ENCODE results near the gene ATAD1.

The ATAD1 gene

DNA sequence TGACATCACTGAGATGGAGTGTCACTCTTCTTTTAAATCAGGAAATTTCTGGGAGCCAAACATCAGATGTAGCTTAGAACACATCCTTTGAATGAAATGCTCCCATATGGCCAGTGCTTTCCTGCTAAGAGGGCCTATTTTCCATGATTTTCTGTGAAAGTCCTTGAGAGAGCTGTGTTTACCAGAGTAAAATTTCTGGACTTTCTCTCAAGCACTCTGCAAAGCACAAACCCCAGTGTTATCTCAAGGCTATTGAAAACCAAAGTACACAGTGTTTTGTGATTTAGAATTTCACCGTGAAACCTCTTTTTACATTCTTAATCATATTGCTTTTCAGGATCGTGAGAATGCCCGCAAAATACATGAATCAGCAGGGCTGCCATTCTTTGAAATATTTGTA is 104.3 kb downstream of the ATAD1 start:
- Histone ChIP-seq H3K36me3 (ENCODE audit: control insufficient read depth, insufficient read depth, low read length) (peaks cover 4% of the 10 kb centered on the region), H3K9me3 (ENCODE audit: control insufficient read depth, low read length) (no peaks in the 10 kb centered on the region), H3K4me1 (ENCODE audit: control insufficient read depth, insufficient read depth, low read length, poor library complexity, severe bottlenecking) (no peaks in the 10 kb centered on the region), H3K27ac (ENCODE audit: low read depth, low read length, severe bottlenecking) (no peak overlapping the region), H3K4me3 (ENCODE audit: extremely low read depth, insufficient read depth, low read length, poor library complexity, severe bottlenecking) (no peak overlapping the region)
- 95% methylated on average over 3 of the region's 3 CpGs; no CpG with 5 or more reads in 1 of the 2 experiments for WGBS, 2 experiments (ENCODE audit: insufficient coverage in 2 of 2)

DNA sequence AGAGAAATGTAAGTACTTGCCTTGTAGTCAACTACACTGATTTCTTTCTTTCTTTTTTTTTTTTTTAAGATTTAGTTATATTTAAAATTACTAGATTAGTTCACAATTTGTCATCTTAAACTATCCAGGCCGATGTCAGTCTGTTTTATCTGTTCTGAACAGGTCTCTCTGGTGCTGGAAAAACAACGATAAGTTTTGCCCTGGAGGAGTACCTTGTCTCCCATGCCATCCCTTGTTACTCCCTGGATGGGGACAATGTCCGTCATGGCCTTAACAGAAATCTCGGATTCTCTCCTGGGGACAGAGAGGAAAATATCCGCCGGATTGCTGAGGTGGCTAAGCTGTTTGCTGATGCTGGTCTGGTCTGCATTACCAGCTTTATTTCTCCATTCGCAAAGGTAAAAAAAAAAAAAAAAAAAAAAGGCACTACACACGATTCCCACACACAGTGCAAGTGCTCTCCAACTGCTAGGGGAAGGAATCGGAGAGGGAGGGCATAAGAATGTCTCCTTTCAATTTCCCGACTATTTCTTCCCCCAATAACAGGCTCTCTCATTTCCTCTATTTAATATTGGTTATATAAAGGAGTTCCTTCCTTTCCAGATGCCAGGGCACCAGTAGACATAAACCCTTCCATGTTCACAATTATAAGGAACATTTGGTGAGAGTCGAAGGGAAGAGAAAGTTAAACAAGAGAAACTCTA is 105.0 kb downstream of the ATAD1 start:
- H3K27ac ChIP-seq (ENCODE audit: low read depth, low read length, severe bottlenecking) = no peak overlapping the region
- no peaks in the 10 kb centered on the region for H3K9me3 ChIP-seq (ENCODE audit: control insufficient read depth, low read length)
- WGBS, 2 experiments (ENCODE audit: insufficient coverage in 2 of 2) = 94% methylated on average over 6 of the region's 11 CpGs; no CpG with 5 or more reads in 1 of the 2 experiments
- H3K4me1 ChIP-seq (ENCODE audit: control insufficient read depth, insufficient read depth, low read length, poor library complexity, severe bottlenecking) = no peaks in the 10 kb centered on the region
- no peak overlapping the region for H3K4me3 ChIP-seq (ENCODE audit: extremely low read depth, insufficient read depth, low read length, poor library complexity, severe bottlenecking)
- H3K36me3 ChIP-seq (ENCODE audit: control insufficient read depth, insufficient read depth, low read length) = peaks cover 4% of the 10 kb centered on the region

DNA sequence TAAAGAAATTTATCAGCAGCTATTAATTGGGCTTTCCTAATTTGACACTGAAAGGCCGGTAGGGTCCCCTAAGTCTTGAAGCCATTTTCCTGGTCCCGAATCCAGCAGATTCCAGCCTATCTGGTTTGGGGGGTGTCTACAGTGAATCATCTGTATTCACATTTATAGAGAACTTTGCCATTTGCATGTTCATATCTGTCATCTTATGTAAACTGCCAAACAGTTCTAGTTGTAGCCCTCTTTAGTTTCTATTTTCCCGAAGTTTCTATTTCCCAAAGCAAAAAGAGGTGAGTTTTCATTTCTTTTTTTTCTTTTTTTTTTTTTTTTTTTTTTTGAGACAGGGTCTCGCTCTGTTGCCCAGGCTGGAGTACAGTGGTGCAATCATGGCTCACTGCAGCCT is 110.8 kb downstream of the ATAD1 start:
- Histone ChIP-seq H3K4me1 (ENCODE audit: control insufficient read depth, insufficient read depth, low read length, poor library complexity, severe bottlenecking) (no peaks in the 10 kb centered on the region), H3K4me3 (ENCODE audit: extremely low read depth, insufficient read depth, low read length, poor library complexity, severe bottlenecking) (no peak overlapping the region), H3K9me3 (ENCODE audit: control insufficient read depth, low read length) (no peaks in the 10 kb centered on the region), H3K36me3 (ENCODE audit: control insufficient read depth, insufficient read depth, low read length) (peaks cover 4% of the 10 kb centered on the region), H3K27ac (ENCODE audit: low read depth, low read length, severe bottlenecking) (no peak overlapping the region)
- 80% methylated on average over 1 of the region's 4 CpGs; no CpG with 5 or more reads in 1 of the 2 experiments for WGBS, 2 experiments (ENCODE audit: insufficient coverage in 2 of 2)

DNA sequence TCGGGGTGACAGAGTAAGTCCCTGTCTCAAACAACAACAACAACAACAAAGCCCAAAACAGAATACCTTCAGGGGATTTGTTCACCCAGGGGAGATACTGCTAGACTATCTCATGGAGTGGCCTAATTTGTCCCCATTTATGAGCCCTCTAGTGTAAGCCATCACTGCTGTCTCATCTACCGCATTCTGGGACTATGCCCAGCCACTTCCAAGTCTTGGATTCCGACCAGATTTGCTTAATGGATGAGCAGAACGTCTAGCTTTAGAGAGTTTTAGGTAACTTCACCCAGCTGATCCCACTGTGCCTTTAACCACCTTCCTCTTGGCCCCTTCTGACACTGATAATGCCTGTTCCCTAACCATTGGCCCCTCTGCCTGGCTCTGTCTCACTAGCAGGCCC is 111.3 kb downstream of the ATAD1 start:
- 89 to 94% methylated on average over 3 of the region's 4 CpGs for WGBS, 2 experiments (ENCODE audit: insufficient coverage in 2 of 2)
- no peak overlapping the region for H3K27ac ChIP-seq (ENCODE audit: low read depth, low read length, severe bottlenecking)

DNA sequence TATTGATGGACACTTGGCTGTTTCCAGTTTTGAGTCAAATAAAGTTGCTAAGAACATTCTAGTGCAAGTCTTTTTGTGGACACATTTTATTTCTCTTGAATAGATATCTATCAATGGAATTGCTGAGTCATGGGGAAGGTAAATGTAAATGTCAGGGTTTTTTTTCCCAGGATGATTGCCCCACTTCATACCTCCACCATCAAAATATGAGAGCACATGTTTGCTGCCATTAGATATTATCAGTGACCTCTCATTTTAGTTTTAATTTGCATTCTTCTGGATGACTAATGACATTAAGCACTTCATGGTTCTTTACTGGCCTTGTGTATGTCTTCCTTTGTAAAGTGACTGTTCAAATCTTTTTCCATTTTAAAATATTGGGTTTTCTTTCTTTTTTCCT is 112.7 kb downstream of the ATAD1 start:
- H3K27ac ChIP-seq (ENCODE audit: low read depth, low read length, severe bottlenecking) = no peak overlapping the region
- H3K4me1 ChIP-seq (ENCODE audit: control insufficient read depth, insufficient read depth, low read length, poor library complexity, severe bottlenecking) = no peaks in the 10 kb centered on the region
- no peak overlapping the region for H3K4me3 ChIP-seq (ENCODE audit: extremely low read depth, insufficient read depth, low read length, poor library complexity, severe bottlenecking)
- no peaks in the 10 kb centered on the region for H3K9me3 ChIP-seq (ENCODE audit: control insufficient read depth, low read length)
- H3K36me3 ChIP-seq (ENCODE audit: control insufficient read depth, insufficient read depth, low read length) = peaks cover 4% of the 10 kb centered on the region

More for the DNA sequence above, 111.3 kb downstream of the ATAD1 start:
- no peaks in the 10 kb centered on the region for H3K4me1 ChIP-seq (ENCODE audit: control insufficient read depth, insufficient read depth, low read length, poor library complexity, severe bottlenecking)
- H3K4me3 ChIP-seq (ENCODE audit: extremely low read depth, insufficient read depth, low read length, poor library complexity, severe bottlenecking) = no peak overlapping the region
- peaks cover 4% of the 10 kb centered on the region for H3K36me3 ChIP-seq (ENCODE audit: control insufficient read depth, insufficient read depth, low read length)
- H3K9me3 ChIP-seq (ENCODE audit: control insufficient read depth, low read length) = no peaks in the 10 kb centered on the region

DNA sequence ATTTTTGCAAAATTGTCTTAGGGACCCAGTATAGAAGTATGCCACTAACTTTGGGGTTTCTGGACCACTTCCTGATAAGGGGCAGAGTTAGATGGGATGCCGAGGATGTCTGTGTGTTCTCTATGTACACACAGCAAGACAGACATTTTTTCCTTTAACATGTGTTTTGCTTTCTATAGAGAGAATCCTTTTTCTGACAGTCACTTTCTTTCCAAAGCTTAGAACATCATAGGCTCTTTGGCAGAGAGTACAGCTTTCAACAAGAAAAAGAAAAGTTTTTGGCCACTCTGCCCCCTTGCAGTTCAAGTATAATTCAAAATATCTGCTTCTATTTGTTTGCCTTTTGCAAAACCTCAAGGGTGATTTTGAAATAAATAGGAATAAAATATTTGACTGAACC is 114.3 kb downstream of the ATAD1 start:
- H3K9me3 ChIP-seq (ENCODE audit: control insufficient read depth, low read length) = no peaks in the 10 kb centered on the region
- no peaks in the 10 kb centered on the region for H3K4me1 ChIP-seq (ENCODE audit: control insufficient read depth, insufficient read depth, low read length, poor library complexity, severe bottlenecking)
- 83% methylated on average over 1 of the region's 1 CpG; no CpG with 5 or more reads in 1 of the 2 experiments for WGBS, 2 experiments (ENCODE audit: insufficient coverage in 2 of 2)
- H3K27ac ChIP-seq (ENCODE audit: low read depth, low read length, severe bottlenecking) = no peak overlapping the region
- no peak overlapping the region for H3K4me3 ChIP-seq (ENCODE audit: extremely low read depth, insufficient read depth, low read length, poor library complexity, severe bottlenecking)
- H3K36me3 ChIP-seq (ENCODE audit: control insufficient read depth, insufficient read depth, low read length) = no peaks in the 10 kb centered on the region

DNA sequence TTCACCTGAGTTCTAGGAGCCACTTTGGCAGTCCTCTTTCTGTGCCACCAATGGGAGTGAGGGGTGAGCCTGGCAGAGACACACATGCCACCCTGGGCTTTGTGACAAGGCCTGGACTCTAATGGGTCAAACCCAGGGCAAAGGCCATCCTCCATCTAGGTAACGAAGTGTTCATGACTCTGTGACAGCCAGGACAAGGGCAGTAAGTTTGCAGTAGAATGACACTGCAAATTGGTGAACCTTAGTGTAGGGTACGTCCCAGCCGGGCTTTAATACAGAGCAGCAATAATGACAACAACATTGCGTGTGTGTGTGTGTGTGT is 115.1 kb downstream of the ATAD1 start:
- Histone ChIP-seq H3K9me3 (ENCODE audit: control insufficient read depth, low read length) (no peaks in the 10 kb centered on the region), H3K36me3 (ENCODE audit: control insufficient read depth, insufficient read depth, low read length) (no peaks in the 10 kb centered on the region), H3K4me1 (ENCODE audit: control insufficient read depth, insufficient read depth, low read length, poor library complexity, severe bottlenecking) (no peaks in the 10 kb centered on the region), H3K4me3 (ENCODE audit: extremely low read depth, insufficient read depth, low read length, poor library complexity, severe bottlenecking) (no peak overlapping the region), H3K27ac (ENCODE audit: low read depth, low read length, severe bottlenecking) (no peak overlapping the region)
- WGBS, 2 experiments (ENCODE audit: insufficient coverage in 2 of 2) = 90 to 98% methylated on average over 3 to 4 of the region's 4 CpGs

DNA sequence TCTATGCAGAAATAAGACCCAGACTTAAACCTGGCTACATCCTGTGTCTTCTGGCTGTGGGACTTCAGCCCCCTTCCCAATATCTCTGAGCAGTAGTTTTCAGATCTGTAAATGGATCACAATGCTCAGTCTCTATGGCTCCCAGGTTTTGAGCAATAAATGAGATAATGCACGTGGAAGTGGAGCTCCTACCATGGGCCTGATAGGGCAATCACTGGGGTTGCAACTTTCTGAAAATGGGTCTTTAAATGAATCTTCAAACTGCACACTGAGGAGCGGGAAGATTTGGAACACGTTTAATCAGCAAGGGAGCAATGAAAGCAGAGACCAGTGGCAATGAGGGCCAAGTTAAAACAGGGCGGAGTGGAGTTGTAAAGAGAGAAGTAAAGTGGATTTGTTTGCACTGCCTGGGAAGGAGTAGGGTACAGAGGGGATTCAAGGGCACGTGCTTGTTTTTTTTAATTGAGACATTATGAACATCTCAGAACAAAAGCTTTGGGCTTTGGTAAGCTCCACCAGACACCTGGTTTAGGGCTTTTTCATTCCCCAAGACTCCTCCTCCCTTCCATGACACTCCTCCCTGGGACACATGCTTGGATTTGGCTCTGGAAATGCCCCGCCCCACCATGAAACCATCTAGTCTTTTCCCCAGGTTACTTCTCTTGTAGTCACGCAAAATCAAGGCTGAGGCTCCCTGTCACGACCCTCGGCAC is 115.6 kb downstream of the ATAD1 start:
- 93 to 97% methylated on average over 7 to 9 of the region's 9 CpGs for WGBS, 2 experiments (ENCODE audit: insufficient coverage in 2 of 2)
- Histone ChIP-seq H3K27ac (ENCODE audit: low read depth, low read length, severe bottlenecking) (no peak overlapping the region), H3K36me3 (ENCODE audit: control insufficient read depth, insufficient read depth, low read length) (no peaks in the 10 kb centered on the region)

More for the DNA sequence above, 115.6 kb downstream of the ATAD1 start:
- Histone ChIP-seq H3K4me3 (ENCODE audit: extremely low read depth, insufficient read depth, low read length, poor library complexity, severe bottlenecking) (no peak overlapping the region), H3K4me1 (ENCODE audit: control insufficient read depth, insufficient read depth, low read length, poor library complexity, severe bottlenecking) (no peaks in the 10 kb centered on the region), H3K9me3 (ENCODE audit: control insufficient read depth, low read length) (no peaks in the 10 kb centered on the region)
